SK-N-MC (cell line): Measurements from ENCODE around the gene LONP2.

Source experiments
- EZH2 ChIP-seq: fragments of 200-600 bp; sonication (generic); IDR thresholded peaks from one replicate; pipeline ENCODE4 v1.6.1; 2017; ENCODE audit warnings: antibody characterized with exemption
- POLR2AphosphoS5 ChIP-seq: IDR thresholded peaks from 2 replicates; pipeline ENCODE4 v1.6.1; 2012; ENCODE audit warnings: mild to moderate bottlenecking, low read depth, low read length, borderline replicate concordance

DNA sequence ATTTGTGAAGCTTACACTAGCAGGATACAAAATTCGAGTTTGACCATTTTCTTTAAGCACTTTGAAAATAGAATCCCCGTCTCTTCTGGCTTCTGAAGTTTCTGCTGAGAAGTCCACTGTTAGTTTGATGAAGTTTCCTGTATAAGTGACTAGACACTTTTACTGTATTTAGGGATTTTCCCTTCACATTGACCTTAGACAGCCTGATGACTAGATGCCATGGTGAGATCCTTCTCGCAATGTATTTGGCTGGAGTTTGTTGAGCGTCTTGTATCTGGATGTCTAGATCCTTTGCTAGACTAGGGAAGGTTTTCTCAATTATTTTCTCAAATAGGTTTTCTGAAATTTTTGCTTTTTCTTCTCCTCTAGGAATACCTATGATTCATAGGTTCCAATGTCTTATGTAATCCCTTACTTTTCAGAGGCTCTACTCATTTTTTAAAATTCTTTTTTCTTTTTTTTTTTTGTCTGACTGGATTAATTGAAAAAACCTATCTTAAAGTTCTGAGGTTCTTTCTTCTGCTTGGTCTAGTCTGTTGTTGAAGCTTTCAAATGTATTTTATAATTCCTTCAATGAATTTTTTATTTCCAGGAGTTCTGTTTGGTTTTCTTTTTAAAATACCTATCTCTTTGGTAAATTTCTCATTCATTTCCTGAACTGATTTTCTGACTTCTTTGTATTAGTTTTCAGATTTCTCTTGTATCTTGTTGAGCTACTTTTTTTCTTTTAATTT is 67.0 kb downstream of the LONP2 start:
- TF ChIP-seq POLR2AphosphoS5 (no peak), EZH2 (no peak)
